ENCODE data around the gene HSD11B1L.

Gene HSD11B1L

GRCh38 chr19:5681391-5682106, 722 bp downstream of the HSD11B1L start:
- TF ChIP-seq YY1 (IDR thresholded peaks at IDR 0.05; ENCODE audit: insufficient read depth, insufficient read length) (no peak), SUZ12 (IDR thresholded peaks at IDR 0.05; ENCODE audit: extremely low read depth, insufficient read depth, insufficient read length) (no peak), ZNF274 (IDR thresholded peaks at IDR 0.05; ENCODE audit: low read depth, low read length) (no peak)
- Histone ChIP-seq H3K4me1 (ENCODE audit: insufficient read depth, insufficient read length) (peaks cover 11% of the 10 kb centered on the region), H3K27me3 (ENCODE audit: insufficient read depth, insufficient read length) (no peaks in the 10 kb centered on the region), H3K4me3 (ENCODE audit: insufficient read length, low read depth) (peak overlapping the region; percentile 92), H3K9ac (ENCODE audit: insufficient read length, low read depth) (peak overlapping the region; percentile 84), H3K36me3 (ENCODE audit: insufficient read depth, insufficient read length, low read length) (peaks cover 19% of the 10 kb centered on the region), H3K9me3 (ENCODE audit: insufficient read depth, low read length) (no peaks in the 10 kb centered on the region)
- DNase-seq (ENCODE audit: low read depth, low spot score), result no peak

GRCh38 chr19:5682107-5682482, 1.3 kb downstream of the HSD11B1L start:
- no peak for DNase-seq (ENCODE audit: low read depth, low spot score)
- no peak for TF ChIP-seq YY1 (IDR thresholded peaks at IDR 0.05; ENCODE audit: insufficient read depth, insufficient read length)
- no peak for TF ChIP-seq ZNF274 (IDR thresholded peaks at IDR 0.05; ENCODE audit: low read depth, low read length)
- TF ChIP-seq SUZ12 (IDR thresholded peaks at IDR 0.05; ENCODE audit: extremely low read depth, insufficient read depth, insufficient read length), result no peak
- no peak overlapping the region for H3K9ac ChIP-seq (ENCODE audit: insufficient read length, low read depth)
- H3K36me3 ChIP-seq (ENCODE audit: insufficient read depth, insufficient read length, low read length), result peaks cover 14% of the 10 kb centered on the region
- H3K4me3 ChIP-seq (ENCODE audit: insufficient read length, low read depth), result no peak overlapping the region
- H3K9me3 ChIP-seq (ENCODE audit: insufficient read depth, low read length), result no peaks in the 10 kb centered on the region
- no peaks in the 10 kb centered on the region for H3K27me3 ChIP-seq (ENCODE audit: insufficient read depth, insufficient read length)
- H3K4me1 ChIP-seq (ENCODE audit: insufficient read depth, insufficient read length), result peaks cover 11% of the 10 kb centered on the region

- TF ChIP-seq YY1 (IDR thresholded peaks at IDR 0.05; ENCODE audit: insufficient read depth, insufficient read length), result no peak
- no peak for TF ChIP-seq ZNF274 (IDR thresholded peaks at IDR 0.05; ENCODE audit: low read depth, low read length)
- no peak for TF ChIP-seq SUZ12 (IDR thresholded peaks at IDR 0.05; ENCODE audit: extremely low read depth, insufficient read depth, insufficient read length)
- H3K36me3 ChIP-seq (ENCODE audit: insufficient read depth, insufficient read length, low read length), result peaks cover 1% of the 10 kb centered on the region
- DNase-seq (ENCODE audit: low read depth, low spot score), result no peak
- no peak overlapping the region for H3K4me3 ChIP-seq (ENCODE audit: insufficient read length, low read depth)
- no peaks in the 10 kb centered on the region for H3K9me3 ChIP-seq (ENCODE audit: insufficient read depth, low read length)
- no peaks in the 10 kb centered on the region for H3K27me3 ChIP-seq (ENCODE audit: insufficient read depth, insufficient read length)
- peaks cover 18% of the 10 kb centered on the region for H3K4me1 ChIP-seq (ENCODE audit: insufficient read depth, insufficient read length)
- H3K9ac ChIP-seq (ENCODE audit: insufficient read length, low read depth), result no peak overlapping the region
Measured at GRCh38 chr19:5683177-5683886, 2.5 kb downstream of the HSD11B1L start.

- H3K36me3 ChIP-seq (ENCODE audit: insufficient read depth, insufficient read length, low read length), result no peaks in the 10 kb centered on the region
- H3K9ac ChIP-seq (ENCODE audit: insufficient read length, low read depth), result no peak overlapping the region
- no peaks in the 10 kb centered on the region for H3K27me3 ChIP-seq (ENCODE audit: insufficient read depth, insufficient read length)
- no peak for DNase-seq (ENCODE audit: low read depth, low spot score)
- TF ChIP-seq SUZ12 (IDR thresholded peaks at IDR 0.05; ENCODE audit: extremely low read depth, insufficient read depth, insufficient read length), result no peak
- no peak for TF ChIP-seq ZNF274 (IDR thresholded peaks at IDR 0.05; ENCODE audit: low read depth, low read length)
- no peak for TF ChIP-seq YY1 (IDR thresholded peaks at IDR 0.05; ENCODE audit: insufficient read depth, insufficient read length)
- no peaks in the 10 kb centered on the region for H3K9me3 ChIP-seq (ENCODE audit: insufficient read depth, low read length)
- H3K4me1 ChIP-seq (ENCODE audit: insufficient read depth, insufficient read length), result peaks cover 18% of the 10 kb centered on the region
- H3K4me3 ChIP-seq (ENCODE audit: insufficient read length, low read depth), result no peak overlapping the region
Measured at GRCh38 chr19:5684694-5685430, 4.0 kb downstream of the HSD11B1L start.

- no peak for DNase-seq (ENCODE audit: low read depth, low spot score)
- Histone ChIP-seq H3K4me1 (ENCODE audit: insufficient read depth, insufficient read length) (peaks cover 15% of the 10 kb centered on the region), H3K9me3 (ENCODE audit: insufficient read depth, low read length) (no peaks in the 10 kb centered on the region), H3K36me3 (ENCODE audit: insufficient read depth, insufficient read length, low read length) (peaks cover 11% of the 10 kb centered on the region), H3K4me3 (ENCODE audit: insufficient read length, low read depth) (peak overlapping the region; percentile 63), H3K9ac (ENCODE audit: insufficient read length, low read depth) (no peak overlapping the region), H3K27me3 (ENCODE audit: insufficient read depth, insufficient read length) (no peaks in the 10 kb centered on the region)
- no peak for TF ChIP-seq YY1 (IDR thresholded peaks at IDR 0.05; ENCODE audit: insufficient read depth, insufficient read length)
- no peak for TF ChIP-seq ZNF274 (IDR thresholded peaks at IDR 0.05; ENCODE audit: low read depth, low read length)
- no peak for TF ChIP-seq SUZ12 (IDR thresholded peaks at IDR 0.05; ENCODE audit: extremely low read depth, insufficient read depth, insufficient read length)
Measured at GRCh38 chr19:5686326-5686646, 5.5 kb downstream of the HSD11B1L start.

GRCh38 chr19:5686647-5687359, 6.0 kb downstream of the HSD11B1L start:
- H3K27me3 ChIP-seq (ENCODE audit: insufficient read depth, insufficient read length), result no peaks in the 10 kb centered on the region
- TF ChIP-seq ZNF274 (IDR thresholded peaks at IDR 0.05; ENCODE audit: low read depth, low read length) (no peak), SUZ12 (IDR thresholded peaks at IDR 0.05; ENCODE audit: extremely low read depth, insufficient read depth, insufficient read length) (no peak), YY1 (IDR thresholded peaks at IDR 0.05; ENCODE audit: insufficient read depth, insufficient read length) (no peak)
- peak overlapping the region; percentile 80 for H3K9ac ChIP-seq (ENCODE audit: insufficient read length, low read depth)
- peaks cover 14% of the 10 kb centered on the region for H3K4me1 ChIP-seq (ENCODE audit: insufficient read depth, insufficient read length)
- peak overlapping the region; percentile 63 for H3K4me3 ChIP-seq (ENCODE audit: insufficient read length, low read depth)
- no peaks in the 10 kb centered on the region for H3K9me3 ChIP-seq (ENCODE audit: insufficient read depth, low read length)
- peaks cover 16% of the 10 kb centered on the region for H3K36me3 ChIP-seq (ENCODE audit: insufficient read depth, insufficient read length, low read length)
- DNase-seq (ENCODE audit: low read depth, low spot score), result peak; percentile 95

Data from NT2/D1 (cell line).